ENCODE measurements around the gene AGAP9.
"Not testable (repeated sequence)": the region's sequence is repeated elsewhere in the genome, so short reads cannot be mapped to it uniquely, and the experiment has no call there.

Gene AGAP9

DNA sequence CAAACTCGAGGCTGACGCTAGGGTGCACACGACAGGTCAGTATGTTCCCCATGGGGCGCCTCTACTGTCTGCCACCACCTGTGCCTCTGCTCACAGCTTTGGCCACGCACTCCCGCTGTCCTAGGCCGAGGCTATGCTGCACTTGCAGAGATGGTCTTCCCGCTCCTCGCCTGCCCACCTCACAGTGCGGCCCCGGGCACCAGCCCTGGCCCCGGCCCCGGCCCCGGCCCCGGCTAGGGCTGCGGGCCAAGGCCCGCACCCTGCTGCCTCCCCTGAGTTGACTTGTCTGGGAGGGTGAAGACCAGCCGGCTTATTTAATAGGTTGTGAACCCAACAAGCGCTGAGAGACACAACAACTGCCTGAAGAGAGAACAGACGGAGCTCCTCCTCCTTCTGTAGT lies at the start of gene AGAP9:
Gene AGAP9, minus strand, starts transcription at position 164 of the 400 bp plus-strand sequence. Its CDS starts 112 bp downstream, at position 52.
- DNase-seq: not testable (repeated sequence)

DNA sequence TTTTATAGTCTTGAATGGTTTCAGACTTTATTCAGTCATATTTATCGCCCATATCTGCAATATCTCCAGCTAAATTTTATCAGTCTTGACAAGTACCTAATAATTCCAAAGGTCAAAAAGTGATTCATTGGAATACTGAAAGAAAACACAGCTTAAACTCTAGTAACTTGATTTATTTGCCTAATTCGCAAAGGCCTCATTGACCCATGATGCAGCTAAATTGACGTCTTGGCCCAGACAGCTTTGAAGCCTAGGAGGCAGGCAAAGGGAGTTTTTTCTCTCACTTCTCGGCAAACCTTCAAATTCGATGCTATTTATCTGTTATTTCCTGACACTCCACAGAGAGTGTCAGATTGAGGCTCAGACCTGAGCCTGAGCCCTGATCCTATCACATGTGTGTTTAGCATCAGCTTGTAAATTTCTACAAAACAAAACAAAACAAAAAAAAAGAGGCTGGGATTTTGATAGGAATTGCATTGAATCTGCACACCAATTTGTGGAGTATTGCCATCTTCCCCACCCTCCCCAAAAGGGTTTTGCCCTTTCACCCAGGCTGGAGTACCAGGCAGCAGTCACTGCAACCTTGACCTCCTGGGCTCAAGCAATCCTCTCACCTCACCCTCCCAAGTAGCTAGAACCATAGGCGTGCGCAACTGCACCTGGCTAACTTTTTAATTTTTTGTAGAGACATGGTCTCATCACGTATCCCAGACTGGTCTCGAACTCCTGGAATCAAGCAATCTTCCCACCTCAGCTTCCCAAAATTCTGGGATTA lies 47.9 kb upstream of the AGAP9 start:
- DNase-seq: not testable (repeated sequence)

DNA sequence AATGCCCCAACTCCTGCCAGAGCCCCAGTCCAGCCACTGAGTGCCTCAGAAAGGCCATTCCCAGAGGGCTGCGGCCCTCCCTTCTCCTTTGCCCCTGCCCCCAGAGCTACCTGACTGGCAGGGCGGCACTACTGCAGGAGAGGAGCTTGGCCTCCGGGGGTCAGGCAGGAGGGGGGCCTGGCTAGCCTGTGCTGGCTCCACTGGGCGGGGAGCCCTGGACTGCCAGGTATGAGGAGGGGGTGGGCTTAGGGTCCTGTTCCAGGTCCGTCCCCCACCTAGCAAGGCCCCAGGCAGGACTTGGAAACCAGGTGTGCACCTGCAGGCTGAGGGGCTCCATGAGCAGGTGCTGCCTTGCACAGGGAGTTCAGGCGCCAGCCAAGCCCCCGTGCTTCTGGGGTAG lies 43.3 kb upstream of the AGAP9 start:
- DNase-seq: not testable (repeated sequence)

DNA sequence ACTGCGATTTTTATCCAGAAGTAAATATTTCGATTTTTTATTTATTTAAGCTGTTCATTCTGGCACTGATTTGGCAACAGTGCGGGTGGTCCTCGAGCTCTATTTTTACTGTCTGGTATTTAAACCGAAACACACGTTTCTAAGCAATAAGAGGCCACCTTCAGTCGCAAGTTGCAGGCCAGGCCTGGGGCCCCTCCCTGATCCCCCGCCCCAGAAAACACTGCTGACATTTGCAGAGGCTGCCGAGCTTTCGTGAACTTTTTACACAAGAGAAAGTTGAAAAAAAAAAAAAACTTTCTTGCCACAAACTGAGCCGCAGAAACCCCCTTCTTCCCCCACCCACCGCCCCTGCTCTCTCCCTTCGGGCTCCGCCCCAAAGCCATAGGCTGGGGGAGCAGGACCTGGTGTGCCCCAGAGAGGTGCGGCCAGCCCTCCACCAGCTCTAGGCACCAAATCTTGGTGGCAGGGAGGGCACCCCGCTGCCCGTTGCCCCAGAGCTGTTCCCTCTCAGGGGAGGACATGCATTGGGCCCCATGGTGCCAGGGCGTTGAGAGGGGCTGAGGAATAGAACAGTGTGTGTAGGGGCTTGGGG lies 42.8 kb upstream of the AGAP9 start:
- not testable (repeated sequence) for DNase-seq

DNA sequence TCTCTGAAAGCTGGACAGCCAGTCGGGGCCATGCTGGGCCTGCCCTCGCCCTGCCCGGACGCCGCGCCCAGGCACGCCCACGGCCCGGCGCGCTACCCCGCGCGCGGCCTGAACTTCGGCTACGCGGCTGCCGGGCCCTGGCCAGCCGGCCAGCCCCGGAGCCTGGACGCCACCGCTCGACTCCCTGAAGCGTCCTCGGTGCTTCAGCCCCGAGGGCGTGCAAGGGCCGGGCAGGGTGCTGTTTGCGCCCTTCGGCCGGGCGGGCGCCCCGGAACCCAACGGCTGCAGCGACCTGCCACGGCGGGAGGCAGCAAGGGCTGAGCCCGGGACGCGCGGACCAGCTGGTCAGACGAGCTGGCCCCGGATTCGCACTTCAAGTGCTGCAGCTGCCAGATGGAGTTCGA lies 42.1 kb upstream of the AGAP9 start:
- not testable (repeated sequence) for DNase-seq

DNA sequence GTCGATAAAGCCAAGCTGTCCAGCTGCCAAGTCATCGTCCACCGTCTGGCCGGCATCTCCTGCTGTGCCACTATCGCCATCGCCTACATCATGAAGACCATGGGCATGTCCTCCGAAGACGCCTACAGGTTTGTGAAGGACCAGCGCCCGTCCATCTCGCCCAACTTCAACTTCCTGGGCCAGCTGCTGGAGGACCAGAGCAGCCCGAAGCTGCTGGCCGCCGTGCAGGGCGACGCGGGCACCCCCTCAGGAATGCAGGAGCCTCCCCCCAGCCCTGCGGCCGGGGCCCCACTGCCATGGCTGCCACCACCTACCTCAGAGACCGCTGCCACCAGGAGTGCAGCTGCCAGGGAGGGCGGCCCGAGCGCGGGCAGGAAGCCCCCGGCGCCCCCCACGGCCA lies 41.5 kb upstream of the AGAP9 start:
- not testable (repeated sequence) for DNase-seq

DNA sequence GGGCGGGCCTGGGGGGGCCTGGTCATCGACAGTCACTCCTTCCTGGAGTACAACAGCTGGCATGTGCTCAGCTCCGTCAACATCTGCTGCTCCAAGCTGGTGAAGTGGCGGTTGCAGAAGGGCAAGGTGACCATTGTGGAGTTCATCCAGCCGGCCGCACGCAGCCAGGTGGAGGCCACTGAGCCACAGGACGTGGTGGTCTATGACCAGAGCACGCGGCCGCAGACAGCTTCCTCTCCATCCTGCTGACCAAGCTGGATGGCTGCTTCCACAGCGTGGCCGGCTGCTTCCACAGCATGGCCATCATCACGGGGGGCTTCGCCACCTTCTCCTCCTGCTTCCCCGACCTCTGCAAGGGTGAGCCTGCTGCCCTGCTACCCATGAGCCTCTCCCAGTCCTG lies 40.9 kb upstream of the AGAP9 start:
- not testable (repeated sequence) for DNase-seq

DNA sequence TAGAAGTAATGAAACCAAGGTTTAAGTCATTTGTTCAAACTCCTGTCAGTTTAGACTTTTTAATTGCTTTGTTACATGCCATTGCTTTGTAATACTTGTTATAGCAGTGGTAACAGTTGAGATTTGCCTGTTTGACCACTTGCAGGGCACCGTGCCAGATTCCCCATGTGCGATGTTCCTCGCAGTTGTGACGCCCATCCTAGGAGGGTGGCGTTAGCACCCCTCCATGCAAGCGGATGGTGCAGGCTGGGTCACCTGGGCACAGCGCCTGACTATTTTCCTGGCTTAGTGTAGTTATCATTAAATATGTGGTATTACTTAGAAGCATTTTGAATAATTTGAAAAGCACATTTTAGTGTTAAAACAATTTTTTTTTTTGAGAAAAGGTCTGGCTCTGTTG lies 37.0 kb upstream of the AGAP9 start:
- peak; percentile 2 for DNase-seq

DNA sequence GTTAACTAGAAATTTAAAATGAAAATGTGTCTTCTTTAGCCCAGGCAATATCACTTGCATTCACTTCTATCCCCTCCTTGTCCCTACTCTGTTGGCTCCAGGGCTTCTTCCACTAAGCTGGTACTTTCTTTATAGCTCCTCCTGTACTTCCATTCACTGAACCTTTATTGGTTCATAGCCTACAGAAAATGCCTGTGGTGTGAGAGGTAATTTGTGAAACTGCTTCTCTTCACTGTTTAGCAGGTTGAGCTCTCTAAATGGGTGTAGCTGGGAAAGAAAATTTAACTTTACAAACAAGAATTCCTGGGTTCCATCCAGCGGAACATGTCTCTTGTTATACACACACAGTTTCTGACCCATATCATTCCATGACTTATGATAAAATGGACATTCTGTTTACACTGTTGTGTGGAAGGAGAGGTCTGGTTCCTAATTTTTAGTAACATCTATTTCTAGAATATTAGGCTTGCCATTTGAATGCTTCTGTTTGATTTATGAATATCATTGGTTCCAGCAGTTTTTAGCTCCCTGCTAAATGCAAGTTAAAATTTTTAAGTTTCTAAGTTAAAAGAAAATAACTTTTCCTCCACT lies 36.4 kb upstream of the AGAP9 start:
- not testable (repeated sequence) for DNase-seq

DNA sequence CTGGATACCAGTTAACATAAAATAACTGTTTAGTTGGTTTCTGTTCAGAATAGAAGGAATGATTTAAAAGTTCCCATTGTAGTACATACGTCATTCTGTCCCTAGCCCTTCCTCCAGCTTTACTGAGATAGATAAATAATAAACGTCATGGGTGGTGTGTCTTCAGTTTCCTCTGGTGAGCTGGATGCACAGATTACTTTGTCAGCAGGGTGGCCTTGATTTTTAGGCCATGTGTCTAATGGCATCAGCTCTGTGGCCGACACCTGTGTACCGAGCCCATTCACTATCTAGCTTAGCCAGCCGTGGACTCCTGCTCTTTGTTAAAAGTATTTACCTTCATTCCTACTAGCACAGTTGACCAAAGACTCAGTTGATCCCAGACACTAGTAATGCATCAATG lies 34.7 kb upstream of the AGAP9 start:
- DNase-seq: peak; percentile 3

DNA sequence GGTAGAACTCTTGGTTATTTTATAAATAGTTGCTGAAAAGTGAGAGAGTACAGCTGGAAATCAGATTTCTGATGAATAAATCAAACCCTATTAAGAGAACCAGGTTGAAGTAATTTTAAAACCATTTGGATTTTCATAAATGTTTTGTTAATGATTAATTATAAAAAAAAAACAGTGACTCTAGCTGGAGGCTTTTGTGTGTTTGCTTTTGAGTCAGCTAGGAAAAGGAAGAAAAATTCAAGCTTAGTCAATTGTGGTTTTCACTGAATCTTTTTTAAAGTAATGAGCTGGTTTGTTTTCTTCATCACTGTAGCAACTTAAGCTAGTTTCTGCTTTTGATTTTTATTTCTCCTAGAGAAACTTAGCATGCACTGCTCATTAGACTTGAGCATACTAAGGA lies 34.2 kb upstream of the AGAP9 start:
- not testable (repeated sequence) for DNase-seq

DNA sequence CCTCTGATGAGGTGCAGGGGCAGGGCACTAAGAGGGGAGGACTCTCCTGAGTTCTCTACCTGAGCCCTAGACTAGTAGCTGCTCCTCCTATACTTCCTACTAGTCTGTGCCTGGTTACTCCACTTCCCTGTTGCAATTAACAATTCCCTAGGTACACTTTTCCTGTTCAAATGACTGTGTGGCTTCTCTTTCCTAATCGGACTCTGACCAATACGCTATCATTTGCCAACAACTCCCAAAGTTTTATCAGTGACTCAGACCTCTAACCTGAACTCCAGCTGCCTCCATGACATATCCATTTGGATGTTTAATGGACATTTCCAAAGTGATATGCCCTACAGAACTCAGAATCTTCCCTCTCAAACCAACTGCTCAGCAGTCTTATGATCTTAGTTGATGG lies 31.9 kb upstream of the AGAP9 start:
- DNase-seq: not testable (repeated sequence)

DNA sequence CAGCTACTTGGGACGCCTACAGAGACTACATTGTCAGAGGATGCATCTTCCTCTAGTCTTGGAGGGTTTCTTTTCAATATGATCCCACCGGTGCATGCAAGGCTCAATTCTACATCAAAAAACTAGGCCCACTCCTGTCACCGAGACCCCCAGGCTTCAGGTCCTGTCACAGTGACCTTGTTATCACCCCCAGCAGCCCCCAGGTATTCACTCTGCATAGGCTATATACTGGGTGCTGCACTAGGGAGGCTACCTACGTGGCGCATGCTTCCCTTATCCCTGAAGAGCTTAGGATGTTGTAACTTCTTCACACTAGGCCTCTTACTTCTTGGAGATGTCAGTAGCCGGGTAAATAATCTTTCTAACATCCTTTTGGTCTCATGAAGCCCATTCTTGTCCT lies 31.1 kb upstream of the AGAP9 start:
- DNase-seq: not testable (repeated sequence)

DNA sequence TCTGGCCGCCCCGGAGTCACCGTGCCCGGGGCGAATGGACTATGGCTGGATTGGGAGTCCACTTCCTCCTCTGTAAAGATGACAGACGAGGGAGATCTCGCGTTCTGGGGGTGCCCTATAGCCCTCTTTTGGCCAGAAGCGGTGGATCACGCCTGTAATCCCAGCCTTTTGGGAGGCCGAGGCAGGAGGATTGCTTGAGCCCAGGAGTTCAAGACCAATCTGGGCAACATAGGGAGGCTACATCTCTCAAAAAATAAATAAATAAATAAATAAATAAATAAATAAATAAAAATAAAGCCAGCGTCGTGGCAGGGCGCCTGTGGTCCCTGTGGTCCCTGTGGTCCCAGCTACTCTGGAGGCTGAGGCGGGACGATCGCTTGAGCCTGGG lies 30.4 kb upstream of the AGAP9 start:
- not testable (repeated sequence) for DNase-seq

DNA sequence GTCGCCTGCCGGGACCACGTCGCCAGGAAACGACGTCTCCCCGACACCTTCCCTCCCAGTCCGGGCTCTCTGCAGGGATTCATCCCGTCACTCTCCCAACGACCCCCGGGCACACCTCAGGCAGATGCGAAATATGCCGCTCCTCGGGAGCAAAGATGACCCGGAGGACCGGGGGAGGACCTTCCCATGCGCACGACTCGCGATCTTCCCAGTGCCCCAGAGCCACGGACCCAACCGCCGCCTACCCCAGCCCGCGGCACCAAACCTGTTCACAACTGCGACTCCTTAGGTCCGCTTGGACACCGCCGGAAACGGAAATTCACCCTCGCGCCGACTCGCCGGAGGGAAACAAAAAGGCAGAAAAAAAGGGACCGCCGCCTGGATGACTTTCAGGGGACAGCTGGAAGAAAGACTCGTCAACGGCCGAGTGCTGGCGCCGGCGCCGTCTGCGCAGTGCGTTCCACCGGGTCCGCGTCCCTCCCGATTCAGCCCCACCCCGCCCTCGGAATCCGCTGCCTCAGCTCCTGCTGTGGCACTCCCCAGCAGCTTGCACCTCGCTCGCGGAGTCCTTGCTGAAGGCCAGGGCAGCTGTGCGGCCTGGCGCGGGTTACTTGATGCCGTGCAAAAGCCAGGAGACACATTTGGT lies 29.9 kb upstream of the AGAP9 start:
- peak; percentile 88 for DNase-seq

DNA sequence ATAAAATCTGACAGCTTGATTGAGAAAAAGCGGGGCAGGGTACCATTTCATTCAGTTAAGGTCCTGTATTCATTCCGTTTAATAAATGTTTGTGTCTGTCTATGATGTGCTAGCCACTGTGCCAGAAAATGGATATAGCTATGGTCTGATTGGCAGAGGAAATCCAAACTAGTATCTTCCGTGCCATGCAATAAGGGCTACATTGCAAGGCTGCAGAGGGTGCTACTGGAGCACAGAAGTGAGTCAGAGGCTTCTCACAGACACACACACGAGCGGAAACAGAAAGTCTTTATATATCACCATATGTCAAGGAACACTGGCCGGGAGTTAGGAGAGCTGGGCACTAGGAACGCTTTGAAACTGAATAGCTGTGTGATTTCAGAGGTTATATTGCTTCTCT lies 29.3 kb upstream of the AGAP9 start:
- peak; percentile 57 for DNase-seq

DNA sequence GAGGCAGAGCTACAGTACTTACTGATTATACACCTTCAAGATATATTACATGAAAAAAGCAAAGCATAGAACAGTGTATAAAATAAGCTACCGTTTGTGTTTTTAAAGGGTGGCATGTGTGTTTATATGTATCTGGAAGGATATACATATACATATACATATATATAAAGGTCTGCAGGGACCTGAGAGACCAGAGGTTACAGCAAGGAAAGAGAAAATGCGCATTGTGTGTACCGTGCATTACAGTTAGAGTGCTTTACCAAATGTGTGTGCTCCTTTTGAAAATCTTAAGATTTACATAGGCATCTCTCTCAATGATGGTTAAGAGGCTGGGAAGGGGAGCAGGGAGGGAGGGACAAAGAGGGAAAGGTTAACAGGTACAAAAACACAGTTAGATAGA lies 23.8 kb upstream of the AGAP9 start:
- DNase-seq: not testable (repeated sequence)

DNA sequence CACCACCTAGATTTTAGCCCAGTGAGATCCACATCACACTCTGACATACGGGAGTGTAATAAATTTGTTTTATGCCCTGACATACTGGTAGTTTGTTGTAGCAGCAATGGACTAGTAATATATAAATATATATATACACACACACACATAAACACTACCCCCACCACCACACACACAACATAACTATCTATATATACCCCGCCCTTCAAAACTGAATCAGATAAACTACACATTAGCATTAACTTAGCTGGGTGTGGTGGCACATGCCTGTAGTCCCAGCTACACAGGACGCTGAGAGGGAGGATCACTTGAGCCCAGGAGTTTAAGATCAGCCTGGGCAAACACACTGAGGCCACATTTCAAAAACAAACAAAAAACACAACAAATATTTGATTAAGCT lies 13.0 kb upstream of the AGAP9 start:
- DNase-seq: not testable (repeated sequence)

DNA sequence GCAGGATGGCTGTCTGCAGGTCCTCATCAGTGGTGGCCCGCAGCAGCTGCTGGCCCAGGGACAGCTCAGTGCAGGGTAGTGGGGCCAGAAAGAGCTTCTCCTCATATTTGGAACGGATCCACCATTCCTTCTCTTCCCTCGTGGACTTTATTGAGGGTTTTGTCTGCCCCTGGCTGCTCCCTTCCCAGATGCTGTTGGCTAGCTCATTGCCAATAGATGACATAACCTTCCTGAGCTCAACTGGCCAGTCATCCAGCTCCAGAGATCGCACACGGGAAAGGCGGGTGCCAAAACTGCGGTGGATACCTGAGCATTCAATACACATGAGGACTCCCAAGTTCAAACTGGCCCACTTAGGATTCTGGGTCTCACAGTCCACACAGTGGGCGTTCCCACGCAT lies 21.1 kb downstream of the AGAP9 start:
- DNase-seq: not testable (repeated sequence)

DNA sequence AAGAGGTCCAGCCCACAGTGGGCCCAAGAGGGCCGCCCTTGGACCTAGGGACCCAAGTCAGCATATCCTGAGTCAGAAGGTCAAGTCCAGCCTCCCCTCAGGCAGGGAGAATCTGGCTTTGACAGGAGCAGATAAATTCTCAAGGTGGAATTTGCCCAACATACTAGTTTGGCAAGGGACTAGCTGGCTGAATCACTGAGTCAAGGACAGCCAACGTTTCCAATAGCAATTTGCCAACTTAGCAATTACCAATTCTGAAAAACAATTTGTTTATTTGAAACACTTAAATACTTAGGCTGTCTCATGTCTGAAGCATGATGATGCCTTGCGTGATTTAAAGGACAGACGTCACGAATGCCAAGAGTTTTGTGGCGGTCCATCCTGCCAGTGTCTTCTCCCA lies 29.2 kb downstream of the AGAP9 start:
- not testable (repeated sequence) for DNase-seq

DNA sequence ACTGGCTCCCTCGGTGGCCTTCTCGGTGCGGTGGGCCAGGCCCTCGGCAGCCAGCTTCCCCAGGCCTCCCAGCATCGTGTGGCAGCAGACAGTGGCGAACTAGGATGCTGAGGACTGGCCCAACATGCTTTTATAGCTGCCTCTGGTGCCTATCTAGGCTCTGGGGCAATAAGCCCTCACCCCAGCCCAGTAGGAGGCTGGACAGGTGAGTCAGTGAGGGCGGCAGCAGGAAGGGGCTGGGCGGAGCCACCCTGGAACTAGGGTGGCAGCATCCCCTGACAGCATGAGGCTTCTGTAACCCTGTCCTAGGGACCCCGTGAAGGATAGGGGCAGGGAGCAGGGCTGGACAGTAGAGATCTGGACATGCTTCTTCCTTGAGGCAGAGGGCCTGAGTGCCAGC lies 31.8 kb downstream of the AGAP9 start, which contains the start of gene FAM25G:
Gene FAM25G, minus strand, starts transcription at position 101 of the 400 bp plus-strand sequence. Its CDS starts 26 bp downstream, at position 75.
- not testable (repeated sequence) for DNase-seq

DNA sequence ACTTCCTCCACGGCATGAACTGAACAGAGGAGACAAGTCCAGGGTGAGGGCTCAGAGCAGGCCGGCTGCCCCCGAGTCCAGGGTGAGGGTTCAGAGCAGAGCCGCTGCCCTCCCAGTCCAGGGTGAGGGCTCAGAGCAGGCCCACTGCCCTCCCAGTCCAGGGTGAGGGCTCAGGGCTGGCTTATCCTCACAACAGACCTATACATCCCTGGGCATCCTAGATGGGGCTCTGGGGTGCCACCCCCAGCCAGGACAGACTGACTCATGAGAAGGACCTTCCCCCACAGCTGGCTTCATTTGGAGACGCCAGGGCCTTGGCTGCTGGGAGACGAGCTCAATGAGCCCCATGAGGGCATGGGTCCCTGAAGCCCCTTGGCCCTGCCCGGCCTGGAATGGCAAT lies 33.8 kb downstream of the AGAP9 start:
- DNase-seq: not testable (repeated sequence)

DNA sequence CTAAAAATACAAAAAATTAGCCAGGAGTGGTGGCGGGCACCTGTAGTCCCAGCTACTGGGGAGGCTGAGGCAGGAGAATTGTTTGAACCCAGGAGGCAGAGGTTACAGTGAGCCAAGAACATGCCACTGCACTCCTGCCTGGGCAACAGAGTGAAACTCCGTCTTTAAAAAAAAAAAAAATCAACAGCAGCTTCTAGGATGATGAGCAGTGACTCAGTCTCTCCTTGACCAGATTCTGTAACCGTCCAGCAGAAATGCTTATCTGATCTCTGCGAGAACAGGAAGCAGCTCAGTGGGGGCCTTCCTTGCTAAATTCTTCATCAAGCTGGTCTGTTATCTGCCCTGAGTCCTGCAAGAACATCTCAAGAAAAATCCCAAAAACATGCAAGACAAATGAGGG lies 37.5 kb downstream of the AGAP9 start:
- not testable (repeated sequence) for DNase-seq

All from RPMI8226 (cell line).